ENCODE results near the gene MFGE8. TPM values are rescaled to one million over a fixed set of nuclear protein-coding genes. Genes with fewer than 3 reads are reported as not detected.
A peak's percentile ranks its signal among the peaks of the same experiment; 100 is the strongest.

The MFGE8 gene
- total and polyA plus RNA-seq, 9 donors: 65.2 to 162 (median 117) TPM

DNA sequence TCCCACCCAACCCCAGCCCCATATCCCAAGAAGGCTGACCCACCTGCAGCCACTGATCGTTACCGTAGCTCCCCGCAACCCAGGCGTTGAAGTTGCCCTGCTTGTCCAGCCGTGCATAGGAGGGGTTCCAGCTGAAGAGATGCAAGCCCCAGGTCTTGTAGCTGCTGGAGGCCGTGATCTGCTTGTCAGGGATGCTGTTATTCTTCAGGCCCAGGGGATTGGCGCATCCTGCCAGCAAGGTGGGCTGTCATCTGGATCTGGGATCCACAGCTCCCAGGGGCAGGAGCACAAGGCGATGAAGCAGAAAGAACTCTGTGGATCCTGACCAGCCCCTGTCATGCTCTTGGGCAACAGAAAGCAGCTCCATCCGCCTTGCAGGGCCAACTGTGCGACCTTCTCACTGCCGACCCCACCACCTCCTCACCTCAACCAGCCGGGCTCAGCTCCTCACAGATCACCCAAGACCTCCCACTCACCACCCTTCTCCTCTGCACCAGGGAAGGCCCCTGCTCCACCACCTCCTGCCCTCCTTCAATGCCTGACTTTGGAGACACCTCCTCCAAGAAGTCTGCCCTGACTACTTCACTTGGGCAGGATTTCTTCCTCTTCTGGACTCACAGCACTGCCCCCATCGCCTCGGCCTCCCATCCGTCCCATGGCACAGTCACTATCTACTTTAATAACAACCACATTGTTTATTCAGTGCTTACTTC lies 11.5 kb downstream of the MFGE8 start:
- H3K4me3 ChIP-seq (ENCODE audit: low read length): no peak overlapping the region
- no peak for DNase-seq
- H3K36me3 ChIP-seq (ENCODE audit: control insufficient read depth, insufficient read depth, low read length): peaks cover 58% of the 10 kb centered on the region
- H3K9me3 ChIP-seq (replicated peaks; ENCODE audit: control insufficient read depth, low read depth, low read length): no peaks in the 10 kb centered on the region
- H3K27me3 ChIP-seq (ENCODE audit: control insufficient read depth, insufficient read depth, low read length): peaks cover 5% of the 10 kb centered on the region
- peaks cover 36% of the 10 kb centered on the region for H3K4me1 ChIP-seq (ENCODE audit: control insufficient read depth, insufficient read depth, low read length)
- 91% methylated on average over 13 of the region's 15 CpGs for WGBS (ENCODE audit: insufficient coverage)
- no peak overlapping the region for H3K27ac ChIP-seq (ENCODE audit: low read length)

DNA sequence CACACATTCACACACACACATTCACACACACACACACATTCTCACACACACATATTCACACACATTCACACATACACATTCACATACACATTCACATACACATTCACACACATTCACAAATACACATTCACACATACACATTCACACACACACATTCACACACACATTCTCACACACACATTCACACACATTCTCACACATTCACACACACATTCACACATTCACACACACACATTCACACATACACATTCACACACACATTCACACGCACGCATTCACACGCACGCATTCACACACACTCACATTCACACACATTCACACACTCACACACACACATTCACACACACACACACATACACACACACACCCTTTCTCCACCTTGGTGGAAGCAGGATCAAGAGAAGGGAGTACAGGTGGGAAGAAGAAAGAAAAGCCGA lies 12.2 kb downstream of the MFGE8 start:
- Histone ChIP-seq H3K4me1 (ENCODE audit: control insufficient read depth, insufficient read depth, low read length) (peaks cover 42% of the 10 kb centered on the region), H3K27ac (ENCODE audit: low read length) (no peak overlapping the region), H3K4me3 (ENCODE audit: low read length) (no peak overlapping the region), H3K36me3 (ENCODE audit: control insufficient read depth, insufficient read depth, low read length) (peaks cover 52% of the 10 kb centered on the region), H3K9me3 (replicated peaks; ENCODE audit: control insufficient read depth, low read depth, low read length) (no peaks in the 10 kb centered on the region), H3K27me3 (ENCODE audit: control insufficient read depth, insufficient read depth, low read length) (peaks cover 7% of the 10 kb centered on the region)
- no peak for DNase-seq
- 80% methylated on average over 2 of the region's 5 CpGs for WGBS (ENCODE audit: insufficient coverage)

DNA sequence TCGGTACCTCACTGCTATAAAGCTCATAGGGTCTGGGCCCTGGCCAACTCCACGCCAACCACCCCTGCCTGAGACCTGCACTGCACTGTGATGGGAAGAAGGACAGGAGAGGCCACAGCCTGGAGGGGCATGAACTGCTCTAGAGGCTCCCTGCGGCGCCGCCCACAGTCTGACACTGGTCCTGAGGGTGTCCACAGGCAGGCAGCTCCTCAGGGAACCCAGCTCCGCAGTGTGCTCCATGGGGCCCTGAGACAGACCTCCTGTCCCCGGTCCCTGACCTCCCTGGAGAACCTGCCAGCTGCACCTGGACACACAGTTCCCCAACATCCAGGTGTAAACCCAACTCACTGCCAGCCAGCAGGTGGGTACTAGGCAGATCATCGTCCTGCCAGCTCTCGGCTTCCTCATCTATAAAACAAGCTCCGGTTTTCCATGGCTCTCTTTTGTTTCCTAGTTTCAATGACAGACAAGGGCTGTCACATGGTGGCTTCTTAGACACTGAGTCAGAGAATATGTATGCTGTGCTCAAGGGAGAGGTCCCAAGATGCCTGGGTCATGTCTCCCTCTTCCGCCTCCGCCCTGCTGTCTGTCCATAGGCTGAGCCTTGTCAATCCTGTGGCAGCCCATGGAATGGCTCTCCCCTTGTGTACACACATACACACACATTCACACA lies 12.7 kb downstream of the MFGE8 start:
- peaks cover 47% of the 10 kb centered on the region for H3K36me3 ChIP-seq (ENCODE audit: control insufficient read depth, insufficient read depth, low read length)
- H3K9me3 ChIP-seq (replicated peaks; ENCODE audit: control insufficient read depth, low read depth, low read length): no peaks in the 10 kb centered on the region
- no peak overlapping the region for H3K27ac ChIP-seq (ENCODE audit: low read length)
- 83% methylated on average over 10 of the region's 12 CpGs for WGBS (ENCODE audit: insufficient coverage)
- no peak overlapping the region for H3K4me3 ChIP-seq (ENCODE audit: low read length)
- peaks cover 43% of the 10 kb centered on the region for H3K4me1 ChIP-seq (ENCODE audit: control insufficient read depth, insufficient read depth, low read length)
- no peak for DNase-seq
- H3K27me3 ChIP-seq (ENCODE audit: control insufficient read depth, insufficient read depth, low read length): peaks cover 11% of the 10 kb centered on the region

DNA sequence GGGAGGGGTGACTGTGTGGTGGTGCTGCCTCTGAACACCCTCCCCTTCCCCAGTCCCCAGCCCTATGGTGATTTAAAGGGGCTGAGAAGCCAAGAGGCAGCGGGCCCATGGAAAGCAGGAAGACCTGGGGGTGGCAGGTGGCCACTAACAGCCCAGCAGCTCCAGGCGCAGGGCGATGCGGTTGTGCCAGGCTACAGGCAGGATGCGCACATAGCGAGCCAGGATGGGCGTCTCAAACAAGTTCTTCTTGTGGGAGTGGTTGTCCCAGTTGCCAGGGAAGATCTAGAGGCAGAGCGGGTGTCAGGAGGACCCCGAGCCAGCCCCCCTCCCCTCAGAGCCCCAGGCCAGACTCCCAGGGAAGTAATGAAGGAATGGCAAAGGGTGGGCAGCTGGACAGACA lies 13.9 kb downstream of the MFGE8 start:
- peaks cover 23% of the 10 kb centered on the region for H3K27me3 ChIP-seq (ENCODE audit: control insufficient read depth, insufficient read depth, low read length)
- no peak overlapping the region for H3K4me3 ChIP-seq (ENCODE audit: low read length)
- no peak overlapping the region for H3K27ac ChIP-seq (ENCODE audit: low read length)
- peaks cover 43% of the 10 kb centered on the region for H3K4me1 ChIP-seq (ENCODE audit: control insufficient read depth, insufficient read depth, low read length)
- peaks cover 41% of the 10 kb centered on the region for H3K36me3 ChIP-seq (ENCODE audit: control insufficient read depth, insufficient read depth, low read length)
- DNase-seq: no peak
- WGBS (ENCODE audit: insufficient coverage): 89% methylated on average over 1 of the region's 9 CpGs
- H3K9me3 ChIP-seq (replicated peaks; ENCODE audit: control insufficient read depth, low read depth, low read length): no peaks in the 10 kb centered on the region

- Histone ChIP-seq H3K36me3 (ENCODE audit: control insufficient read depth, insufficient read depth, low read length) (peaks cover 36% of the 10 kb centered on the region), H3K27ac (ENCODE audit: low read length) (no peak overlapping the region), H3K9me3 (replicated peaks; ENCODE audit: control insufficient read depth, low read depth, low read length) (no peaks in the 10 kb centered on the region), H3K4me3 (ENCODE audit: low read length) (no peak overlapping the region), H3K27me3 (ENCODE audit: control insufficient read depth, insufficient read depth, low read length) (peaks cover 28% of the 10 kb centered on the region), H3K4me1 (ENCODE audit: control insufficient read depth, insufficient read depth, low read length) (peaks cover 45% of the 10 kb centered on the region)
- 78% methylated on average over 4 of the region's 15 CpGs for WGBS (ENCODE audit: insufficient coverage)
- no peak for DNase-seq
These were observed 14.4 kb downstream of the MFGE8 start for GRCh38 chr15:88898736-88899135.

- Histone ChIP-seq H3K27me3 (ENCODE audit: control insufficient read depth, insufficient read depth, low read length) (peaks cover 29% of the 10 kb centered on the region), H3K27ac (ENCODE audit: low read length) (peak overlapping the region; percentile 96), H3K9me3 (replicated peaks; ENCODE audit: control insufficient read depth, low read depth, low read length) (no peaks in the 10 kb centered on the region), H3K4me1 (ENCODE audit: control insufficient read depth, insufficient read depth, low read length) (peaks cover 45% of the 10 kb centered on the region), H3K36me3 (ENCODE audit: control insufficient read depth, insufficient read depth, low read length) (peaks cover 29% of the 10 kb centered on the region), H3K4me3 (ENCODE audit: low read length) (no peak overlapping the region)
- WGBS (ENCODE audit: insufficient coverage): 13% methylated on average over 6 of the region's 12 CpGs
- DNase-seq: peak; percentile 93
These were observed 15.6 kb downstream of the MFGE8 start for GRCh38 chr15:88897456-88898194.

DNA sequence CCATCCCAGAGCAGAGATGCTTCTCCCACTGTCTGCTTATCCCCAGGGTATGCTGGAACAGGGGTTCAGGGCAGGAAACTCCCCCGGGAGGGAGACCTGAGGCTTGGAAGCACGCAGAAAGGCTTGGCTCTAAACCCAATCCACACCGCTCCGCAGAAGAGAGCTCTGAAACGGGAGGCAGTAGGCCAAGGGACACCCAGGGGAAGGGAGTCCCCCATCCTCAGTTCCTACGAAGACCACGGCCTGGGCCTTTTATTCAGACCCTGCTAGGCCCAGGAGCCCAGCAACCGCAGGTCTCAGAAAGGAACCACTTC lies 16.1 kb downstream of the MFGE8 start:
- WGBS (ENCODE audit: insufficient coverage): 6% methylated on average over 8 of the region's 8 CpGs
- Histone ChIP-seq H3K9me3 (replicated peaks; ENCODE audit: control insufficient read depth, low read depth, low read length) (no peaks in the 10 kb centered on the region), H3K27ac (ENCODE audit: low read length) (peak overlapping the region; percentile 96), H3K4me3 (ENCODE audit: low read length) (no peak overlapping the region), H3K27me3 (ENCODE audit: control insufficient read depth, insufficient read depth, low read length) (peaks cover 29% of the 10 kb centered on the region), H3K4me1 (ENCODE audit: control insufficient read depth, insufficient read depth, low read length) (peaks cover 45% of the 10 kb centered on the region), H3K36me3 (ENCODE audit: control insufficient read depth, insufficient read depth, low read length) (peaks cover 24% of the 10 kb centered on the region)
- DNase-seq: no peak

- WGBS (ENCODE audit: insufficient coverage): 47% methylated on average over 5 of the region's 8 CpGs
- no peak for DNase-seq
- Histone ChIP-seq H3K4me1 (ENCODE audit: control insufficient read depth, insufficient read depth, low read length) (peaks cover 48% of the 10 kb centered on the region), H3K9me3 (replicated peaks; ENCODE audit: control insufficient read depth, low read depth, low read length) (no peaks in the 10 kb centered on the region), H3K36me3 (ENCODE audit: control insufficient read depth, insufficient read depth, low read length) (peaks cover 17% of the 10 kb centered on the region), H3K4me3 (ENCODE audit: low read length) (no peak overlapping the region), H3K27me3 (ENCODE audit: control insufficient read depth, insufficient read depth, low read length) (peaks cover 29% of the 10 kb centered on the region), H3K27ac (ENCODE audit: low read length) (peak overlapping the region; percentile 96)
These were observed 16.7 kb downstream of the MFGE8 start for GRCh38 chr15:88896333-88897033.

- Histone ChIP-seq H3K27ac (ENCODE audit: low read length) (no peak within 1 kb of the TSS), H3K4me1 (ENCODE audit: control insufficient read depth, insufficient read depth, low read length) (peaks cover 48% of the 10 kb centered on the region), H3K4me3 (ENCODE audit: low read length) (peak within 1 kb of the TSS; percentile 46), H3K27me3 (ENCODE audit: control insufficient read depth, insufficient read depth, low read length) (peaks cover 29% of the 10 kb centered on the region), H3K36me3 (ENCODE audit: control insufficient read depth, insufficient read depth, low read length) (peaks cover 10% of the 10 kb centered on the region), H3K9me3 (replicated peaks; ENCODE audit: control insufficient read depth, low read depth, low read length) (no peaks in the 10 kb centered on the region)
- WGBS (ENCODE audit: insufficient coverage): 1% methylated on average over 65 of the region's 70 CpGs
- peak; percentile 55 for DNase-seq
These were observed 18.1 kb downstream of the MFGE8 start, which contains the start of gene HAPLN3 for GRCh38 chr15:88894819-88895767. TSS of gene HAPLN3 (minus strand) at chr15:88895544. CDS start at chr15:88887298, 8,246 bp downstream.
